ENCODE results near the gene MADCAM1.

GRCh38 chr19:478976-479375 lies 17.3 kb upstream of the MADCAM1 start:
- no peak for TF ChIP-seq CTCF (IDR thresholded peaks at IDR 0.05; ENCODE audit: low read length)
- no peak for TF ChIP-seq EZH2phosphoT487 (IDR thresholded peaks at IDR 0.05; ENCODE audit: low read length)
